Panc1 (cell line): ENCODE data around the gene GSC.

Source experiments
- POLR2AphosphoS5 ChIP-seq: IDR thresholded peaks from 2 replicates; pipeline ENCODE4 v1.6.1; 2012; ENCODE audit warnings: mild to moderate bottlenecking, low read depth, low read length, moderate library complexity
- TF ChIP-seq, protein P1 (sequence below): fragments of 450-650 bp; IDR thresholded peaks from 2 replicates; pipeline ENCODE4 v1.5.1; 2017; ENCODE audit warnings: mild to moderate bottlenecking
- TF ChIP-seq, protein P2 (sequence below), 2 experiments: IDR thresholded peaks; 2 replicates each; pipeline ENCODE4 v1.6.1; 2011 to 2012; ENCODE audit warnings: low read depth in 2 of 2, control low read depth in 1 of 2, low read length in 1 of 2, mild to moderate bottlenecking in 1 of 2, moderate library complexity in 1 of 2; ENCODE audit not compliant: insufficient read depth in 1 of 2

DNA sequence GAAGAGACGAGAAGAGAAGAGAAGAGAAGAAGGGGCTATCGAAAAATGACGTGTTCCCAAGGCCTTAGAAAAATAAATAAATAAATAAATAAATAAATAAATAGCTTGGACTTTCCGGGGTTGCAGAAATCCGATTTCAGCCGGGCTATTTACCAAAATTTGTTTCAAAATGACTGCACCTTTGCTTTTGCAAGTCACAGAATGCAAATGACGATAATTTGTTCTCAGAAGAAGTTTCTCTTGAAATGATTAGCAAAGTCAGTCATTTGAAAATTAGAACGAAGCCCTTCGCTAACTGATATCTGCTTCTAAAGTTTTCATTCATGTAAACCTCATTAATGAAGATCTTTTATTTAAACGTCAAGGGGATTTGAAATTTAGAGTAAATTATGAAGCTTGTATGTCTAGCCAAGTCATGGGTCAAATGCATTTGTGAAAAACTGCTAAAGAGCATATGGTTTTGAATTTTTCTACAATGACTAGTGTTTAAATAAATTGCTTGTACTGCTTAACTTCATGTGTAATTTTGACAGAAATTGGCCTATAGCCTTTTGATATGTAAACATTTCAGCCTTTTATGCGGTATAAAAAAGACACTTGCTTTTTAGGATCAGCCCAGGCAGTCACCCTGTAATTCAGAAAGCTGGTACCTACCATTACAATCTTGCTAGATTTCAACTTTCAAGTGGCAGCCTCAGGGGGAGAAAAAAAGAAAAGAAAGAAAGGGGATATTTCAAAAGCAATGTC, 4.6 kb upstream of the GSC start:
- TF ChIP-seq, protein P1, sequence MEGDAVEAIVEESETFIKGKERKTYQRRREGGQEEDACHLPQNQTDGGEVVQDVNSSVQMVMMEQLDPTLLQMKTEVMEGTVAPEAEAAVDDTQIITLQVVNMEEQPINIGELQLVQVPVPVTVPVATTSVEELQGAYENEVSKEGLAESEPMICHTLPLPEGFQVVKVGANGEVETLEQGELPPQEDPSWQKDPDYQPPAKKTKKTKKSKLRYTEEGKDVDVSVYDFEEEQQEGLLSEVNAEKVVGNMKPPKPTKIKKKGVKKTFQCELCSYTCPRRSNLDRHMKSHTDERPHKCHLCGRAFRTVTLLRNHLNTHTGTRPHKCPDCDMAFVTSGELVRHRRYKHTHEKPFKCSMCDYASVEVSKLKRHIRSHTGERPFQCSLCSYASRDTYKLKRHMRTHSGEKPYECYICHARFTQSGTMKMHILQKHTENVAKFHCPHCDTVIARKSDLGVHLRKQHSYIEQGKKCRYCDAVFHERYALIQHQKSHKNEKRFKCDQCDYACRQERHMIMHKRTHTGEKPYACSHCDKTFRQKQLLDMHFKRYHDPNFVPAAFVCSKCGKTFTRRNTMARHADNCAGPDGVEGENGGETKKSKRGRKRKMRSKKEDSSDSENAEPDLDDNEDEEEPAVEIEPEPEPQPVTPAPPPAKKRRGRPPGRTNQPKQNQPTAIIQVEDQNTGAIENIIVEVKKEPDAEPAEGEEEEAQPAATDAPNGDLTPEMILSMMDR = no peak
- TF ChIP-seq POLR2AphosphoS5 = no peak
- TF ChIP-seq, protein P2, sequence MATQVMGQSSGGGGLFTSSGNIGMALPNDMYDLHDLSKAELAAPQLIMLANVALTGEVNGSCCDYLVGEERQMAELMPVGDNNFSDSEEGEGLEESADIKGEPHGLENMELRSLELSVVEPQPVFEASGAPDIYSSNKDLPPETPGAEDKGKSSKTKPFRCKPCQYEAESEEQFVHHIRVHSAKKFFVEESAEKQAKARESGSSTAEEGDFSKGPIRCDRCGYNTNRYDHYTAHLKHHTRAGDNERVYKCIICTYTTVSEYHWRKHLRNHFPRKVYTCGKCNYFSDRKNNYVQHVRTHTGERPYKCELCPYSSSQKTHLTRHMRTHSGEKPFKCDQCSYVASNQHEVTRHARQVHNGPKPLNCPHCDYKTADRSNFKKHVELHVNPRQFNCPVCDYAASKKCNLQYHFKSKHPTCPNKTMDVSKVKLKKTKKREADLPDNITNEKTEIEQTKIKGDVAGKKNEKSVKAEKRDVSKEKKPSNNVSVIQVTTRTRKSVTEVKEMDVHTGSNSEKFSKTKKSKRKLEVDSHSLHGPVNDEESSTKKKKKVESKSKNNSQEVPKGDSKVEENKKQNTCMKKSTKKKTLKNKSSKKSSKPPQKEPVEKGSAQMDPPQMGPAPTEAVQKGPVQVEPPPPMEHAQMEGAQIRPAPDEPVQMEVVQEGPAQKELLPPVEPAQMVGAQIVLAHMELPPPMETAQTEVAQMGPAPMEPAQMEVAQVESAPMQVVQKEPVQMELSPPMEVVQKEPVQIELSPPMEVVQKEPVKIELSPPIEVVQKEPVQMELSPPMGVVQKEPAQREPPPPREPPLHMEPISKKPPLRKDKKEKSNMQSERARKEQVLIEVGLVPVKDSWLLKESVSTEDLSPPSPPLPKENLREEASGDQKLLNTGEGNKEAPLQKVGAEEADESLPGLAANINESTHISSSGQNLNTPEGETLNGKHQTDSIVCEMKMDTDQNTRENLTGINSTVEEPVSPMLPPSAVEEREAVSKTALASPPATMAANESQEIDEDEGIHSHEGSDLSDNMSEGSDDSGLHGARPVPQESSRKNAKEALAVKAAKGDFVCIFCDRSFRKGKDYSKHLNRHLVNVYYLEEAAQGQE (IDR thresholded peaks at IDR 0.05; ENCODE audit: insufficient read depth in 1 of 2, low read depth in 2 of 2, low read length in 1 of 2) = no peak
